ENCODE measurements around the gene ZNF831. TPM values are rescaled to one million over a fixed set of nuclear protein-coding genes. Genes with fewer than 3 reads are reported as not detected.

ZNF831 gene
- total and polyA plus RNA-seq, 2 donors: 2.1 to 2.9 TPM

- H3K27me3 ChIP-seq (ENCODE audit: control insufficient read depth in 2 of 2, insufficient read depth in 1 of 2, low read length in 1 of 2): peaks cover 20 to 45% of the 10 kb centered on the region in 2 donors
- H3K4me3 ChIP-seq (ENCODE audit: low read length in 2 of 2): peak overlapping the region; percentile 47 to 63
- no peaks in the 10 kb centered on the region for H3K9me3 ChIP-seq (ENCODE audit: control insufficient read depth in 2 of 2, insufficient read depth in 1 of 2, low read length in 1 of 2)
- peak overlapping the region in 1 of 2 donors; percentile 61 for H3K27ac ChIP-seq (ENCODE audit: low read depth in 1 of 2, low read length in 1 of 2)
- 1% methylated on average over 51 of the region's 51 CpGs for WGBS
- peak in 8 of 9 donors; percentile 40 to 84 (median 63) for DNase-seq (ENCODE audit: low read depth in 6 of 9, low spot score in 9 of 9)
- peaks cover 0 to 7% of the 10 kb centered on the region in 2 donors for H3K4me1 ChIP-seq (ENCODE audit: control insufficient read depth in 2 of 2, insufficient read depth in 2 of 2, low read length in 2 of 2)
- H3K36me3 ChIP-seq (ENCODE audit: control insufficient read depth in 2 of 2, insufficient read depth in 2 of 2, low read length in 1 of 2): no peaks in the 10 kb centered on the region
Measured at GRCh38 chr20:59222253-59223181, 58.9 kb downstream of the ZNF831 start.

GRCh38 chr20:59223182-59223601, 59.6 kb downstream of the ZNF831 start:
- Histone ChIP-seq H3K9me3 (ENCODE audit: control insufficient read depth in 2 of 2, insufficient read depth in 1 of 2, low read length in 1 of 2) (no peaks in the 10 kb centered on the region), H3K4me3 (ENCODE audit: low read length in 2 of 2) (no peak overlapping the region), H3K27ac (ENCODE audit: low read depth in 1 of 2, low read length in 1 of 2) (no peak overlapping the region), H3K36me3 (ENCODE audit: control insufficient read depth in 2 of 2, insufficient read depth in 2 of 2, low read length in 1 of 2) (no peaks in the 10 kb centered on the region), H3K4me1 (ENCODE audit: control insufficient read depth in 2 of 2, insufficient read depth in 2 of 2, low read length in 2 of 2) (peaks cover 0 to 7% of the 10 kb centered on the region in 2 donors), H3K27me3 (ENCODE audit: control insufficient read depth in 2 of 2, insufficient read depth in 1 of 2, low read length in 1 of 2) (peaks cover 20 to 45% of the 10 kb centered on the region in 2 donors)
- DNase-seq (ENCODE audit: low read depth in 6 of 9, low spot score in 9 of 9): peak in 1 of 9 donors; percentile 3
- WGBS: 18% methylated on average over 21 of the region's 21 CpGs

GRCh38 chr20:59223750-59224149, 60.1 kb downstream of the ZNF831 start:
- DNase-seq (ENCODE audit: low read depth in 6 of 9, low spot score in 9 of 9): no peak
- Histone ChIP-seq H3K36me3 (ENCODE audit: control insufficient read depth in 2 of 2, insufficient read depth in 2 of 2, low read length in 1 of 2) (no peaks in the 10 kb centered on the region), H3K4me3 (ENCODE audit: low read length in 2 of 2) (no peak overlapping the region), H3K4me1 (ENCODE audit: control insufficient read depth in 2 of 2, insufficient read depth in 2 of 2, low read length in 2 of 2) (peaks cover 0 to 7% of the 10 kb centered on the region in 2 donors), H3K27ac (ENCODE audit: low read depth in 1 of 2, low read length in 1 of 2) (no peak overlapping the region), H3K9me3 (ENCODE audit: control insufficient read depth in 2 of 2, insufficient read depth in 1 of 2, low read length in 1 of 2) (no peaks in the 10 kb centered on the region), H3K27me3 (ENCODE audit: control insufficient read depth in 2 of 2, insufficient read depth in 1 of 2, low read length in 1 of 2) (peaks cover 20 to 45% of the 10 kb centered on the region in 2 donors)
- WGBS: 91% methylated on average over 12 of the region's 12 CpGs

- H3K27me3 ChIP-seq (ENCODE audit: control insufficient read depth in 2 of 2, insufficient read depth in 1 of 2, low read length in 1 of 2): peaks cover 20 to 45% of the 10 kb centered on the region in 2 donors
- whole genome bisulfite sequencing: 96% methylated on average over 8 of the region's 8 CpGs
- peaks cover 0 to 7% of the 10 kb centered on the region in 2 donors for H3K4me1 ChIP-seq (ENCODE audit: control insufficient read depth in 2 of 2, insufficient read depth in 2 of 2, low read length in 2 of 2)
- H3K36me3 ChIP-seq (ENCODE audit: control insufficient read depth in 2 of 2, insufficient read depth in 2 of 2, low read length in 1 of 2): no peaks in the 10 kb centered on the region
- H3K4me3 ChIP-seq (ENCODE audit: low read length in 2 of 2): no peak overlapping the region
- no peak overlapping the region for H3K27ac ChIP-seq (ENCODE audit: low read depth in 1 of 2, low read length in 1 of 2)
- no peaks in the 10 kb centered on the region for H3K9me3 ChIP-seq (ENCODE audit: control insufficient read depth in 2 of 2, insufficient read depth in 1 of 2, low read length in 1 of 2)
- no peak for DNase-seq (ENCODE audit: low read depth in 6 of 9, low spot score in 9 of 9)
Measured at GRCh38 chr20:59224236-59224635, 60.6 kb downstream of the ZNF831 start.

GRCh38 chr20:59230385-59230784, 66.8 kb downstream of the ZNF831 start:
- no peak for DNase-seq (ENCODE audit: low read depth in 6 of 9, low spot score in 9 of 9)
- WGBS: 94% methylated on average over 1 of the region's 1 CpG
- Histone ChIP-seq H3K4me3 (ENCODE audit: low read length in 2 of 2) (no peak overlapping the region), H3K4me1 (ENCODE audit: control insufficient read depth in 2 of 2, insufficient read depth in 2 of 2, low read length in 2 of 2) (no peaks in the 10 kb centered on the region), H3K27me3 (ENCODE audit: control insufficient read depth in 2 of 2, insufficient read depth in 1 of 2, low read length in 1 of 2) (peaks cover 0 to 3% of the 10 kb centered on the region in 2 donors), H3K36me3 (ENCODE audit: control insufficient read depth in 2 of 2, insufficient read depth in 2 of 2, low read length in 1 of 2) (no peaks in the 10 kb centered on the region), H3K27ac (ENCODE audit: low read depth in 1 of 2, low read length in 1 of 2) (no peak overlapping the region), H3K9me3 (ENCODE audit: control insufficient read depth in 2 of 2, insufficient read depth in 1 of 2, low read length in 1 of 2) (no peaks in the 10 kb centered on the region)

- 90% methylated on average over 8 of the region's 8 CpGs for WGBS
Measured at GRCh38 chr20:59231124-59231804, 67.6 kb downstream of the ZNF831 start.

GRCh38 chr20:59232618-59233017, 69.0 kb downstream of the ZNF831 start:
- H3K27me3 ChIP-seq (ENCODE audit: control insufficient read depth in 2 of 2, insufficient read depth in 1 of 2, low read length in 1 of 2): no peaks in the 10 kb centered on the region
- no peak overlapping the region for H3K4me3 ChIP-seq (ENCODE audit: low read length in 2 of 2)
- H3K27ac ChIP-seq (ENCODE audit: low read depth in 1 of 2, low read length in 1 of 2): no peak overlapping the region
- 92% methylated on average over 3 of the region's 3 CpGs for WGBS
- no peaks in the 10 kb centered on the region for H3K9me3 ChIP-seq (ENCODE audit: control insufficient read depth in 2 of 2, insufficient read depth in 1 of 2, low read length in 1 of 2)
- H3K36me3 ChIP-seq (ENCODE audit: control insufficient read depth in 2 of 2, insufficient read depth in 2 of 2, low read length in 1 of 2): no peaks in the 10 kb centered on the region
- DNase-seq (ENCODE audit: low read depth in 6 of 9, low spot score in 9 of 9): no peak
- no peaks in the 10 kb centered on the region for H3K4me1 ChIP-seq (ENCODE audit: control insufficient read depth in 2 of 2, insufficient read depth in 2 of 2, low read length in 2 of 2)

More at GRCh38 chr20:59231124-59231804, 67.6 kb downstream of the ZNF831 start:
- no peaks in the 10 kb centered on the region for H3K4me1 ChIP-seq (ENCODE audit: control insufficient read depth in 2 of 2, insufficient read depth in 2 of 2, low read length in 2 of 2)
- no peaks in the 10 kb centered on the region for H3K9me3 ChIP-seq (ENCODE audit: control insufficient read depth in 2 of 2, insufficient read depth in 1 of 2, low read length in 1 of 2)
- no peak for DNase-seq (ENCODE audit: low read depth in 6 of 9, low spot score in 9 of 9)
- no peak overlapping the region for H3K27ac ChIP-seq (ENCODE audit: low read depth in 1 of 2, low read length in 1 of 2)
- H3K27me3 ChIP-seq (ENCODE audit: control insufficient read depth in 2 of 2, insufficient read depth in 1 of 2, low read length in 1 of 2): no peaks in the 10 kb centered on the region
- no peak overlapping the region for H3K4me3 ChIP-seq (ENCODE audit: low read length in 2 of 2)
- H3K36me3 ChIP-seq (ENCODE audit: control insufficient read depth in 2 of 2, insufficient read depth in 2 of 2, low read length in 1 of 2): no peaks in the 10 kb centered on the region

GRCh38 chr20:59235226-59235625, 71.6 kb downstream of the ZNF831 start:
- Histone ChIP-seq H3K36me3 (ENCODE audit: control insufficient read depth in 2 of 2, insufficient read depth in 2 of 2, low read length in 1 of 2) (no peaks in the 10 kb centered on the region), H3K27ac (ENCODE audit: low read depth in 1 of 2, low read length in 1 of 2) (no peak overlapping the region), H3K9me3 (ENCODE audit: control insufficient read depth in 2 of 2, insufficient read depth in 1 of 2, low read length in 1 of 2) (no peaks in the 10 kb centered on the region), H3K27me3 (ENCODE audit: control insufficient read depth in 2 of 2, insufficient read depth in 1 of 2, low read length in 1 of 2) (no peaks in the 10 kb centered on the region), H3K4me3 (ENCODE audit: low read length in 2 of 2) (no peak overlapping the region), H3K4me1 (ENCODE audit: control insufficient read depth in 2 of 2, insufficient read depth in 2 of 2, low read length in 2 of 2) (no peaks in the 10 kb centered on the region)
- 80% methylated on average over 5 of the region's 5 CpGs for WGBS
- DNase-seq (ENCODE audit: low read depth in 6 of 9, low spot score in 9 of 9): no peak

- Histone ChIP-seq H3K4me3 (ENCODE audit: low read length in 2 of 2) (no peak overlapping the region), H3K4me1 (ENCODE audit: control insufficient read depth in 2 of 2, insufficient read depth in 2 of 2, low read length in 2 of 2) (no peaks in the 10 kb centered on the region), H3K36me3 (ENCODE audit: control insufficient read depth in 2 of 2, insufficient read depth in 2 of 2, low read length in 1 of 2) (no peaks in the 10 kb centered on the region), H3K27ac (ENCODE audit: low read depth in 1 of 2, low read length in 1 of 2) (no peak overlapping the region), H3K9me3 (ENCODE audit: control insufficient read depth in 2 of 2, insufficient read depth in 1 of 2, low read length in 1 of 2) (no peaks in the 10 kb centered on the region), H3K27me3 (ENCODE audit: control insufficient read depth in 2 of 2, insufficient read depth in 1 of 2, low read length in 1 of 2) (no peaks in the 10 kb centered on the region)
- no peak for DNase-seq (ENCODE audit: low read depth in 6 of 9, low spot score in 9 of 9)
- 95% methylated on average over 4 of the region's 4 CpGs for WGBS
Measured at GRCh38 chr20:59240006-59240405, 76.4 kb downstream of the ZNF831 start.
